H1 (cell line): ENCODE measurements around the gene TNRC6C. TPM values are rescaled to one million over a fixed set of nuclear protein-coding genes. Genes with fewer than 3 reads are reported as not detected.

Experiments used
- CTCF ChIA-PET: fragments of 300-600 bp; sonication (Branson Sonifier 250); formaldehyde crosslinking; loops from one replicate; lab custom pipeline; 2021; ENCODE audit not compliant: partially characterized antibody; lab: Charles Lee
- POLR2A ChIA-PET: fragments of 300-600 bp; sonication (Branson Sonifier 250); formaldehyde crosslinking; loops from one replicate; lab custom pipeline; 2021; ENCODE audit warnings: inconsistent platforms; ENCODE audit not compliant: partially characterized antibody; lab: Charles Lee
- DNase-seq, 2 experiments: peaks; one replicate each; pipeline versions ENCODE4 v3.0.0 to v3.0.0-alpha.2; 2010 to 2022; ENCODE audit warnings: low spot score in 2 of 2, low read depth in 1 of 2, mixed read lengths in 1 of 2
- FAIRE-seq: peaks from 2 replicates; lab custom pipeline; 2011; peaks lifted over from hg19 to GRCh38; lab: Jason Lieb, UNC
- H2AFZ ChIP-seq: 2 replicates; pipeline ENCODE4 v1.8.1; 2012; ENCODE audit warnings: low read length, inconsistent platforms
- H2AK5ac ChIP-seq: 2 replicates; pipeline ENCODE4 v1.6.1; 2013; ENCODE audit warnings: low read depth, low read length
- H2BK120ac ChIP-seq: replicated peaks from 2 replicates; pipeline ENCODE3; 2013; ENCODE audit warnings: low read depth, low read length, inconsistent platforms
- H2BK12ac ChIP-seq: 2 replicates; pipeline ENCODE4 v1.6.1; 2013; ENCODE audit warnings: low read depth, low read length
- H2BK15ac ChIP-seq: 2 replicates; pipeline ENCODE4 v1.6.1; 2013; ENCODE audit warnings: low read length
- H2BK20ac ChIP-seq: 2 replicates; pipeline ENCODE4 v1.6.1; 2013; ENCODE audit warnings: low read length
- H2BK5ac ChIP-seq: 2 replicates; pipeline ENCODE4 v1.6.1; 2013; ENCODE audit warnings: low read depth, low read length
- H3K14ac ChIP-seq: 2 replicates; pipeline ENCODE4 v1.6.1; 2013; ENCODE audit warnings: inconsistent platforms; ENCODE audit not compliant: insufficient read length
- H3K18ac ChIP-seq: 2 replicates; pipeline ENCODE4 v1.6.1; 2013; ENCODE audit warnings: low read length; ENCODE audit errors: extremely low read depth
- H3K23ac ChIP-seq: 2 replicates; pipeline ENCODE4 v1.6.1; 2013; ENCODE audit warnings: inconsistent platforms; ENCODE audit not compliant: insufficient read length
- H3K23me2 ChIP-seq: 2 replicates; pipeline ENCODE4 v1.6.1; 2013; ENCODE audit warnings: low read depth, low read length
- H3K27ac ChIP-seq: 2 replicates; pipeline ENCODE4 v1.6.1; 2011; ENCODE audit warnings: low read depth, low read length, inconsistent platforms
- H3K27me3 ChIP-seq, 4 experiments: replicated peaks in 1 of 4; 1 replicate in 1 of 4; 2 replicates in 3 of 4; pipeline versions ENCODE4 v1.6.1 to v1.8.1; 2011 to 2013; ENCODE audit warnings: low read length in 3 of 4, mild to moderate bottlenecking in 3 of 4, inconsistent platforms in 2 of 4, mixed read lengths in 2 of 4, moderate library complexity in 1 of 4; ENCODE audit not compliant: control insufficient read depth in 3 of 4, insufficient read depth in 3 of 4; ENCODE audit errors: extremely low read depth in 1 of 4
- H3K36me3 ChIP-seq, 4 experiments: 2 replicates each; pipeline versions ENCODE4 v1.6.1 to v1.8.1; 2011 to 2013; ENCODE audit warnings: mild to moderate bottlenecking in 4 of 4, low read length in 3 of 4, moderate library complexity in 2 of 4, control low read depth in 1 of 4, inconsistent platforms in 1 of 4; ENCODE audit not compliant: insufficient read depth in 4 of 4, control insufficient read depth in 2 of 4
- H3K4ac ChIP-seq: replicated peaks from 2 replicates; pipeline ENCODE3; 2013; ENCODE audit warnings: low read length, low read depth, mixed read lengths, inconsistent platforms; ENCODE audit not compliant: insufficient read length
- H3K4me1 ChIP-seq, 4 experiments: replicated peaks in 1 of 4; 1 replicate in 1 of 4; 2 replicates in 3 of 4; pipeline versions ENCODE4 v1.6.1 to v1.8.1; 2011 to 2013; ENCODE audit warnings: low read length in 3 of 4, inconsistent platforms in 2 of 4, mixed read lengths in 1 of 4; ENCODE audit not compliant: insufficient read depth in 4 of 4, control insufficient read depth in 3 of 4
- H3K4me2 ChIP-seq, 2 experiments: 2 replicates each; pipeline versions ENCODE4 v1.6.1 to v1.8.1; 2011 to 2013; ENCODE audit warnings: low read depth in 2 of 2, low read length in 2 of 2, control low read depth in 1 of 2, inconsistent platforms in 1 of 2, mild to moderate bottlenecking in 1 of 2; ENCODE audit not compliant: insufficient read depth in 1 of 2
- H3K4me3 ChIP-seq, 4 experiments: fragments of 200-600, 300-600 bp in 1 of 4; sonication (generic), shearing (Covaris generic), sonication (Bioruptor Twin) in 1 of 4; 2 replicates each; pipeline versions ENCODE4 v1.5.1 to v1.8.1; 2011 to 2016; ENCODE audit warnings: low read length in 4 of 4, low read depth in 3 of 4, control low read depth in 2 of 4, inconsistent platforms in 2 of 4, mild to moderate bottlenecking in 2 of 4, mixed read lengths in 1 of 4, moderate library complexity in 1 of 4; ENCODE audit not compliant: insufficient read depth in 2 of 4; ENCODE audit errors: extremely low read depth in 1 of 4
- H3K56ac ChIP-seq: replicated peaks from 2 replicates; pipeline ENCODE3; 2013; ENCODE audit warnings: low read depth, mild to moderate bottlenecking, mixed read lengths, low read length, inconsistent platforms; ENCODE audit not compliant: insufficient read length
- H3K79me1 ChIP-seq: 2 replicates; pipeline ENCODE4 v1.6.1; 2013; ENCODE audit warnings: low read depth, low read length, control low read depth
- H3K79me2 ChIP-seq, 2 experiments: 2 replicates each; pipeline versions ENCODE4 v1.6.1 to v1.8.1; 2012 to 2013; ENCODE audit warnings: low read length in 2 of 2, mild to moderate bottlenecking in 2 of 2, inconsistent platforms in 1 of 2; ENCODE audit not compliant: insufficient read depth in 2 of 2, control insufficient read depth in 1 of 2
- H3K9ac ChIP-seq, 4 experiments: replicated peaks in 1 of 4; 1 replicate in 1 of 4; 2 replicates in 3 of 4; pipeline versions ENCODE4 v1.6.1 to v1.8.1; 2011 to 2013; ENCODE audit warnings: low read depth in 3 of 4, low read length in 3 of 4, control low read depth in 2 of 4, mild to moderate bottlenecking in 2 of 4, moderate library complexity in 2 of 4, inconsistent platforms in 1 of 4; ENCODE audit errors: extremely low read depth in 1 of 4
- H3K9me3 ChIP-seq, 2 experiments: 2 replicates each; pipeline versions ENCODE4 v1.6.1 to v1.8.1; 2012 to 2013; ENCODE audit warnings: mild to moderate bottlenecking in 2 of 2, moderate library complexity in 2 of 2, control low read depth in 1 of 2, inconsistent platforms in 1 of 2, low read depth in 1 of 2, low read length in 1 of 2, mixed read lengths in 1 of 2; ENCODE audit not compliant: insufficient read depth in 2 of 2
- H4K20me1 ChIP-seq, 2 experiments: replicated peaks in 1 of 2; 2 replicates each; pipeline versions ENCODE3 to v1.8.1; 2011 to 2013; ENCODE audit warnings: inconsistent platforms in 2 of 2, low read length in 2 of 2, mild to moderate bottlenecking in 1 of 2; ENCODE audit not compliant: insufficient read depth in 2 of 2, control insufficient read depth in 1 of 2
- H4K5ac ChIP-seq: 2 replicates; pipeline ENCODE4 v1.6.1; 2013; ENCODE audit warnings: low read length, low read depth, mixed read lengths, inconsistent platforms; ENCODE audit not compliant: insufficient read length
- H4K8ac ChIP-seq: 2 replicates; pipeline ENCODE4 v1.8.0; 2013; ENCODE audit warnings: mild to moderate bottlenecking, moderate library complexity, low read length, inconsistent platforms; ENCODE audit not compliant: insufficient read depth; ENCODE audit errors: extremely low read depth
- H4K91ac ChIP-seq: replicated peaks from 2 replicates; pipeline ENCODE3; 2013; ENCODE audit warnings: low read length, mixed read lengths, inconsistent platforms; ENCODE audit not compliant: insufficient read length
- ASH2L ChIP-seq: fragments of 200-600, 300-600 bp; sonication (generic); IDR thresholded peaks from one replicate; pipeline ENCODE4 v1.7.1; 2017; ENCODE audit warnings: low read length
- BACH1 ChIP-seq: IDR thresholded peaks from 2 replicates; pipeline ENCODE4 v1.6.1; 2012; ENCODE audit warnings: low read length, improper control_type of control experiment
- CBX8 ChIP-seq: fragments of 300-800, 300-1000 bp; sonication (generic); IDR thresholded peaks from 2 replicates; pipeline ENCODE4 v1.7.1; 2016; ENCODE audit warnings: low read depth, low read length, borderline replicate concordance
- CHD1 ChIP-seq: IDR thresholded peaks from 2 replicates; pipeline ENCODE4 v1.6.1; 2012; ENCODE audit warnings: low read depth, low read length, improper control_type of control experiment
- EP300 ChIP-seq, 2 experiments: IDR thresholded peaks; 1 replicate in 1 of 2; 2 replicates in 1 of 2; pipeline ENCODE4 v1.6.1; 2011 to 2012; ENCODE audit warnings: low read depth in 2 of 2, low read length in 2 of 2, mild to moderate bottlenecking in 2 of 2, borderline replicate concordance in 1 of 2, inconsistent platforms in 1 of 2, moderate library complexity in 1 of 2
- HDAC2 ChIP-seq, 2 experiments: fragments of 300-600 bp in 1 of 2; sonication (generic) in 1 of 2; IDR thresholded peaks; 2 replicates each; pipeline ENCODE4 v1.6.1; 2011 to 2012; ENCODE audit warnings: low read depth in 2 of 2, low read length in 2 of 2, mild to moderate bottlenecking in 2 of 2, moderate library complexity in 2 of 2, borderline replicate concordance in 1 of 2, inconsistent platforms in 1 of 2
- HDAC6 ChIP-seq: IDR thresholded peaks from one replicate; pipeline ENCODE4 v1.7.1; 2012; ENCODE audit warnings: low read depth, mild to moderate bottlenecking, inconsistent platforms, low read length, moderate library complexity
- KDM4A ChIP-seq: IDR thresholded peaks from one replicate; pipeline ENCODE4 v1.7.1; 2012; ENCODE audit warnings: low read depth, mild to moderate bottlenecking, moderate library complexity, low read length, inconsistent platforms; ENCODE audit not compliant: severe bottlenecking
- MAFK ChIP-seq: IDR thresholded peaks from 2 replicates; pipeline ENCODE4 v1.6.1; 2012; ENCODE audit warnings: low read depth, mild to moderate bottlenecking, improper control_type of control experiment, low read length
- POLR2AphosphoS5 ChIP-seq: IDR thresholded peaks from 2 replicates; pipeline ENCODE4 v1.6.1; 2011; ENCODE audit warnings: low read depth, low read length
- SIN3A ChIP-seq, 2 experiments: IDR thresholded peaks in 1 of 2; conservative IDR thresholded peaks in 1 of 2; 2 replicates each; pipeline ENCODE4 v1.6.1; 2011 to 2012; ENCODE audit warnings: low read length in 2 of 2, improper control_type of control experiment in 1 of 2, low read depth in 1 of 2, mild to moderate bottlenecking in 1 of 2
- SIX5 ChIP-seq: IDR thresholded peaks from 2 replicates; pipeline ENCODE4 v1.6.1; 2011; ENCODE audit warnings: mild to moderate bottlenecking, low read depth, low read length
- SRF ChIP-seq: IDR thresholded peaks from 2 replicates; pipeline ENCODE4 v1.6.1; 2011; ENCODE audit warnings: mild to moderate bottlenecking, low read depth, low read length, moderate library complexity
- TEAD4 ChIP-seq: IDR thresholded peaks from 2 replicates; pipeline ENCODE4 v1.6.1; 2012; ENCODE audit warnings: low read depth, low read length, inconsistent platforms, mixed read lengths
- WGBS, 2 experiments: shearing (Covaris generic) in 1 of 2; methylation state at CpG; one replicate each; pipeline versions ENCODE4 v1.1.6 to v1.1.7; 2013 to 2015; ENCODE audit warnings: low lambda C conversion rate in 2 of 2, mixed read lengths in 2 of 2, inconsistent platforms in 1 of 2, low coverage in 1 of 2, missing lambda C conversion rate in 1 of 2; ENCODE audit not compliant: insufficient replicate concordance in 2 of 2, insufficient coverage in 1 of 2, insufficient read length in 1 of 2; ENCODE audit errors: extremely low coverage in 1 of 2, missing lambda C conversion rate in 1 of 2; 5-methylcytosine and 5-hydroxymethylcytosine counted together
- polyA plus RNA-seq, 7 experiments: library from polyadenylated mRNA; depleted of rRNA in 3 of 7; stranded (reverse) in 5 of 7; unstranded in 2 of 7; fragments of >200 nt in 5 of 7; fragments of 200-250 nt in 2 of 7; gene quantifications; 1 replicate in 5 of 7; 2 replicates in 1 of 7; 4 replicates in 1 of 7; pipeline versions ENCODE4 v1.2.1 to v1.2.3, GENCODE V29; 2011 to 2013; ENCODE audit warnings: missing spikeins in 2 of 7, mixed read lengths in 2 of 7
- total RNA-seq: library from RNA; stranded (reverse); fragmentation: NEBNext Ultra II Directional; extraction: Animal tissue kit (Norgen Biotek cat#: 25700); gene quantifications from 2 replicates; pipeline ENCODE4 v1.2.1, GENCODE V29; 2021

Gene TNRC6C
- total and polyA plus RNA-seq, 2 of the 8 experiments (the other 6 are each of a cell fraction or from before 2014, with no cell fraction given) = 2.8 to 28.9 TPM

DNA sequence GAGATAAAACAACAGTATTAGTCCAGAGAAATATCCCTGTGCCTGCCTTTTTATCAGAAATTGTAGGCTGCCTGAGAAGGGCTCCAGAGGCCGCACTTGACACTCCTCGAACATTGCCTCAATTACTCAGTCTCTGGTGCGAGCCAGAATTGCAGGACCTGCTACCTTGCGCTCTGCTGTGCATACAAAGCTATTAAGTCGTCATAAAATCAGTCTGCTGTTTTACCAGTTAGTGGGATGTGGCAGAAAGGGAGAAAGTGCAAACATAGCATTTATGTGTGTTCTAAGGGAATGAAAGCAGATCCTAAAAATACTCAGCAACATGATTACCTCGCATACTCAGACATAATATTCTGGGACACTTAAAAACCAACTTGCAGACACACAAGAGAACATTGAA, 99.5 kb downstream of the TNRC6C start:
- no peak overlapping the region for H3K27ac ChIP-seq
- H4K8ac ChIP-seq = no peak overlapping the region
- DNase-seq = no peak
- H2BK20ac ChIP-seq = no peak overlapping the region
- H2BK12ac ChIP-seq = no peak overlapping the region
- no peak overlapping the region for H3K23ac ChIP-seq
- no peak overlapping the region for H4K5ac ChIP-seq
- H3K36me3 ChIP-seq = peaks cover 4 to 8% (median 6%) of the 10 kb centered on the region in 4 experiments; a peak in 6 of 8 replicates
- H3K4me2 ChIP-seq = no peak overlapping the region
- ChIA-PET POLR2A (no interaction called here), CTCF (interaction anchor here (1.8 kb wide), 1 partner anchor 39 kb away, joined by 4 read pairs; no protein-coding TSS in a partner anchor)
- H4K20me1 ChIP-seq = peaks cover 2 to 3% of the 10 kb centered on the region in 2 experiments
- no peaks in the 10 kb centered on the region; the same call in 1 of the 2 replicates for H3K23me2 ChIP-seq
- H3K4me1 ChIP-seq = no peaks in the 10 kb centered on the region
- no peak overlapping the region for H3K14ac ChIP-seq
- no peak for TF ChIP-seq SRF
- no peak for TF ChIP-seq HDAC2 (IDR thresholded peaks at IDR 0.05; ENCODE audit: borderline replicate concordance in 1 of 2, low read depth in 2 of 2, low read length in 2 of 2)
- no peak for TF ChIP-seq POLR2AphosphoS5
- no peak for TF ChIP-seq SIN3A (conservative IDR thresholded peaks at IDR 0.05 in 1 of 2, IDR thresholded peaks at IDR 0.05 in 1 of 2; ENCODE audit: low read depth in 1 of 2, low read length in 2 of 2)
- TF ChIP-seq SIX5 = no peak
- TF ChIP-seq KDM4A = no peak
- TF ChIP-seq EP300 (IDR thresholded peaks at IDR 0.05; ENCODE audit: borderline replicate concordance in 1 of 2, low read depth in 2 of 2, low read length in 2 of 2) = no peak
- no peak for TF ChIP-seq MAFK
- TF ChIP-seq CBX8 = no peak
- no peak for TF ChIP-seq HDAC6
- TF ChIP-seq BACH1 = no peak
- TF ChIP-seq ASH2L = no peak
- TF ChIP-seq TEAD4 = no peak
- TF ChIP-seq CHD1 = no peak
- H2AK5ac ChIP-seq = no peak overlapping the region
- no peak overlapping the region for H3K4ac ChIP-seq
- no peak overlapping the region for H2BK5ac ChIP-seq
- H4K91ac ChIP-seq = no peak overlapping the region
- no peak for FAIRE-seq
- 91% methylated on average over 6 of the region's 6 CpGs; no CpG with 5 or more reads in 1 of the 2 experiments for WGBS, 2 experiments
- no peak overlapping the region for H3K4me3 ChIP-seq
- no peak overlapping the region for H3K56ac ChIP-seq
- no peak overlapping the region for H2BK120ac ChIP-seq
- H3K27me3 ChIP-seq = no peaks in the 10 kb centered on the region
- H3K18ac ChIP-seq = no peak overlapping the region
- H3K79me2 ChIP-seq = no peaks in the 10 kb centered on the region; a peak in 1 of 4 replicates
- no peak overlapping the region for H3K9ac ChIP-seq
- H3K9me3 ChIP-seq = peaks cover 0 to 3% of the 10 kb centered on the region in 2 experiments; a peak in 1 of 4 replicates
- H3K79me1 ChIP-seq = peaks cover 2% of the 10 kb centered on the region; the same call in 1 of the 2 replicates
- H2BK15ac ChIP-seq = no peak overlapping the region
- H2AFZ ChIP-seq = no peak overlapping the region
